NB4 (cell line): ENCODE results near the gene ARHGAP25.

Source experiments
- DNase-seq: peaks from one replicate; pipeline ENCODE4 v3.0.0; 2010; ENCODE audit warnings: low read depth
- H3K4me3 ChIP-seq: one replicate; pipeline ENCODE4 v1.5.1; 2011; ENCODE audit warnings: mild to moderate bottlenecking, low read depth, low read length, moderate library complexity
- MYC ChIP-seq: IDR thresholded peaks from 2 replicates; pipeline ENCODE4 v1.6.1; 2011; ENCODE audit warnings: low read depth, low read length
- POLR2A ChIP-seq: IDR thresholded peaks from 2 replicates; pipeline ENCODE4 v1.6.1; 2011; ENCODE audit warnings: mild to moderate bottlenecking; ENCODE audit not compliant: insufficient read length; ENCODE audit errors: extremely low read depth
- TF ChIP-seq, protein P1 (sequence below): IDR thresholded peaks from 2 replicates; pipeline ENCODE4 v1.6.1; 2011; ENCODE audit warnings: low read depth, low read length
- TF ChIP-seq, protein P2 (sequence below): IDR thresholded peaks from one replicate; pipeline ENCODE4 v1.5.1; 2012; ENCODE audit warnings: low read depth, low read length

The ARHGAP25 gene

GRCh38 chr2:68770271-68771111 lies 35.9 kb downstream of the ARHGAP25 start:
- peak; percentile 28 for DNase-seq
- H3K4me3 ChIP-seq = no peak overlapping the region
- TF ChIP-seq, protein P1, sequence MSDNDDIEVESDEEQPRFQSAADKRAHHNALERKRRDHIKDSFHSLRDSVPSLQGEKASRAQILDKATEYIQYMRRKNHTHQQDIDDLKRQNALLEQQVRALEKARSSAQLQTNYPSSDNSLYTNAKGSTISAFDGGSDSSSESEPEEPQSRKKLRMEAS = no peak
- TF ChIP-seq, protein P2, sequence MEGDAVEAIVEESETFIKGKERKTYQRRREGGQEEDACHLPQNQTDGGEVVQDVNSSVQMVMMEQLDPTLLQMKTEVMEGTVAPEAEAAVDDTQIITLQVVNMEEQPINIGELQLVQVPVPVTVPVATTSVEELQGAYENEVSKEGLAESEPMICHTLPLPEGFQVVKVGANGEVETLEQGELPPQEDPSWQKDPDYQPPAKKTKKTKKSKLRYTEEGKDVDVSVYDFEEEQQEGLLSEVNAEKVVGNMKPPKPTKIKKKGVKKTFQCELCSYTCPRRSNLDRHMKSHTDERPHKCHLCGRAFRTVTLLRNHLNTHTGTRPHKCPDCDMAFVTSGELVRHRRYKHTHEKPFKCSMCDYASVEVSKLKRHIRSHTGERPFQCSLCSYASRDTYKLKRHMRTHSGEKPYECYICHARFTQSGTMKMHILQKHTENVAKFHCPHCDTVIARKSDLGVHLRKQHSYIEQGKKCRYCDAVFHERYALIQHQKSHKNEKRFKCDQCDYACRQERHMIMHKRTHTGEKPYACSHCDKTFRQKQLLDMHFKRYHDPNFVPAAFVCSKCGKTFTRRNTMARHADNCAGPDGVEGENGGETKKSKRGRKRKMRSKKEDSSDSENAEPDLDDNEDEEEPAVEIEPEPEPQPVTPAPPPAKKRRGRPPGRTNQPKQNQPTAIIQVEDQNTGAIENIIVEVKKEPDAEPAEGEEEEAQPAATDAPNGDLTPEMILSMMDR = no peak
- TF ChIP-seq POLR2A (no peak), MYC (no peak)

DNA sequence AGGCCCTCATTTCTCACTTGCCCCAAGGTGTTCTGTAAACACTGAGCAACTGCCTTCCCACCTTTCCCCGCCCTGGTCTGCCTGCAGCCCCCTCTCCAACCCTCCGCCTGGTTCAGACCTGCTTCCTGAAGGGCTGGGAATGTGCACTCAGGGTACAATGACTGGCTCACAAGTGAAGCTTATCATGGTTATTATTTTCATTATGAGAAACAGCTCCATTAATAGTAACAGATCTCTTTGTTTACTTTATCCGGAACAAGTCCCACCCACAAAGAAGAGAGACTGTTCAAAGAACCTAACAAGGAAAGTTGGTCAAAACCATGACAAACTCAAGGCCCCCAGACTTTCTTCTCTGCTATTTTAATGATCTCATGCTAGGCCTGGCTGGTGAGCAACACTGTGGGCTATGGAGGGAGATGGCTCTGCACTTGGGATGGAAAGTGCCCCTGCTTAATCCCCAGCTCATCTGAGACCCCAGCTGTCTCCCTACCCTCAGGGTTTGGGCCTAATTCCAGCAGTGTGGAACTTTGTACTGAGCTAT lies 36.7 kb downstream of the ARHGAP25 start:
- no peak overlapping the region for H3K4me3 ChIP-seq
- TF ChIP-seq, protein P1 = no peak
- TF ChIP-seq POLR2A = no peak
- no peak for TF ChIP-seq MYC
- TF ChIP-seq, protein P2 = no peak
- DNase-seq = no peak

GRCh38 chr2:68772109-68772508 lies 37.5 kb downstream of the ARHGAP25 start:
- no peak overlapping the region for H3K4me3 ChIP-seq
- TF ChIP-seq, protein P2 = no peak
- TF ChIP-seq MYC (no peak), POLR2A (no peak)
- TF ChIP-seq, protein P1 = no peak
- peak; percentile 48 for DNase-seq

- peak; percentile 97 for DNase-seq
- TF ChIP-seq, protein P1 = peak; percentile 47
- TF ChIP-seq, protein P2 = no peak
- peak; percentile 81 for TF ChIP-seq MYC
- TF ChIP-seq POLR2A = peak; percentile 25
- H3K4me3 ChIP-seq = peak overlapping the region; percentile 69
Observed at GRCh38 chr2:68774569-68775271, 40.1 kb downstream of the ARHGAP25 start.

GRCh38 chr2:68775272-68775842 lies 40.7 kb downstream of the ARHGAP25 start:
- TF ChIP-seq MYC (no peak), POLR2A (no peak)
- TF ChIP-seq, protein P2 = no peak
- TF ChIP-seq, protein P1 = no peak
- DNase-seq = peak; percentile 62
- peak overlapping the region; percentile 69 for H3K4me3 ChIP-seq
